ENCODE measurements around the gene PCED1B.

Gene PCED1B

DNA sequence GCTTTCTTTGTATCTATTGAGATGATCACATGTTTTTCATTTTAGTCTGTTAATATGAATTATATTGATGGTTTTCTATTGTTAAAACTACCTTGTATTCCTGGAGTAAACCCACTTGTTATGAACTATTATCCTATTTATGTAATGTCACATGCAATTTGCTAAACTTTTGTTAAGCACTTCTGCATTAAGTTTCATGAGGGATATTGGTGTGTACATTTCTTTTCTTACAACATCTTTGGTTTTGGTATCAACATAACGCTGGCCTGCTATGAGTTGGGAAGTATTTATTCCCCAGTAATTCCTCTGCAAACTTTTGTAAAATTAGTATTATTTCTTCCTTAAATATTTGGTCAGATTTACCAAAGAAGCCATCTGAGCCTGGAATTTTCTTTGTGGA, 46.8 kb downstream of the PCED1B start:
- Histone ChIP-seq H2AK5ac (ENCODE audit: low read length) (no peak overlapping the region), H3K4me1 (ENCODE audit: control insufficient read depth, low read depth, low read length) (no peaks in the 10 kb centered on the region), H3K4ac (ENCODE audit: low read depth, low read length) (no peak overlapping the region), H3K56ac (ENCODE audit: low read length) (no peak overlapping the region), H4K8ac (ENCODE audit: low read depth, low read length) (no peak overlapping the region), H3K9ac (ENCODE audit: low read length) (no peak overlapping the region), H2BK15ac (replicated peaks; ENCODE audit: low read depth) (no peak overlapping the region), H2BK120ac (ENCODE audit: low read depth, low read length) (no peak overlapping the region), H3K23ac (ENCODE audit: low read length) (no peak overlapping the region), H3K79me1 (ENCODE audit: low read length) (no peaks in the 10 kb centered on the region), H3K36me3 (ENCODE audit: control insufficient read depth, insufficient read depth, low read length) (no peaks in the 10 kb centered on the region), H3K27ac (ENCODE audit: low read depth, low read length) (no peak overlapping the region), H4K5ac (ENCODE audit: low read length) (no peak overlapping the region), H3K27me3 (ENCODE audit: insufficient read depth, low read length, poor library complexity) (peaks cover 1% of the 10 kb centered on the region), H2BK5ac (ENCODE audit: low read length) (no peak overlapping the region), H3K79me2 (ENCODE audit: control insufficient read depth, insufficient read depth, low read length) (no peaks in the 10 kb centered on the region), H3K4me3 (ENCODE audit: low read length) (no peak overlapping the region), H3K18ac (ENCODE audit: low read length) (no peak overlapping the region), H3K4me2 (ENCODE audit: low read length) (no peak overlapping the region)
- no peak for DNase-seq
- no CpG with 5 or more reads among the region's 1 CpG for WGBS (ENCODE audit: extremely low coverage, insufficient coverage, low lambda C conversion rate)

DNA sequence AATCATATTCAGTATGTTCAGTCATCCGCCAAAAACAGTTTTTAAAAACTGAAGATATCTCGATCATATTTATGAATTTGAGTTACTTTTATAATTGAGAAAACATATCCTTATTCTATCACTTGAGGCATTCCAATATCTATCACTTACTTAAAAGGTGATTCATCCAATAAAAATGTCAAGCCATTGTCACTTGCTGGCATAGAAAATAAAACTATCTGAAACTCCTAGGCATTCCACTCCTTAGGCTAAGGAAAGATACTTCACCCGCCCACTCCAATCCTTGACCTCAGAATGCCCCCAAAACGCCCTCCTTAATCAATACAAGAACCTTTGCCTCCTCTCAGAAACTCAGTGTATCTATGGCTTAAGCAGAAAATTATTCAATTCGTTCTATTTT, 51.6 kb downstream of the PCED1B start:
- no CpG with 5 or more reads among the region's 5 CpGs for WGBS (ENCODE audit: extremely low coverage, insufficient coverage, low lambda C conversion rate)
- Histone ChIP-seq H3K18ac (ENCODE audit: low read length) (no peak overlapping the region), H2BK15ac (replicated peaks; ENCODE audit: low read depth) (no peak overlapping the region), H3K4me3 (ENCODE audit: low read length) (no peak overlapping the region), H3K36me3 (ENCODE audit: control insufficient read depth, insufficient read depth, low read length) (no peaks in the 10 kb centered on the region), H2AK5ac (ENCODE audit: low read length) (no peak overlapping the region), H3K23ac (ENCODE audit: low read length) (no peak overlapping the region), H3K4me2 (ENCODE audit: low read length) (no peak overlapping the region), H3K56ac (ENCODE audit: low read length) (no peak overlapping the region), H3K9ac (ENCODE audit: low read length) (no peak overlapping the region), H4K5ac (ENCODE audit: low read length) (no peak overlapping the region), H3K79me1 (ENCODE audit: low read length) (no peaks in the 10 kb centered on the region), H4K8ac (ENCODE audit: low read depth, low read length) (no peak overlapping the region), H2BK120ac (ENCODE audit: low read depth, low read length) (no peak overlapping the region), H3K27me3 (ENCODE audit: insufficient read depth, low read length, poor library complexity) (peaks cover 1% of the 10 kb centered on the region), H3K79me2 (ENCODE audit: control insufficient read depth, insufficient read depth, low read length) (no peaks in the 10 kb centered on the region), H3K4ac (ENCODE audit: low read depth, low read length) (no peak overlapping the region), H3K27ac (ENCODE audit: low read depth, low read length) (no peak overlapping the region), H3K4me1 (ENCODE audit: control insufficient read depth, low read depth, low read length) (no peaks in the 10 kb centered on the region), H2BK5ac (ENCODE audit: low read length) (no peak overlapping the region)
- no peak for DNase-seq

DNA sequence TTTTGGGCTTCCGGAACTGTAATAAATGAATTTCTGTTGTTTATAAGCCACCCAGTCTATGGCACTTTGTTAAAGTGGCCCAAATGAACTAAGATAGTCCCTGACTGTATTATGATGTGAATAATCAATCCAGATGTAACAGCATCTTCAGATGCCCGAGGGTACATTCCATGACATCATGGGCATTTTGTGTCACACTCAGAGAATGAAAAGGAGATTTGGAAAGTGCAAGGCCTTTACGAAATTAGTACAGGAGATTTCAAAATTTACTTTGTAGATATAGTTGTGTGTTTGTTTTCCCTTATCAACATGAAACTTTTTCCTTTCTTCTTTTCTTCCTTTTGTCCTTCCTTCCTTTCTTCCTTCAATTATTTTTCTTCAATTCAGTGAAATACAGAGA, 54.6 kb downstream of the PCED1B start:
- Histone ChIP-seq H3K23ac (ENCODE audit: low read length) (no peak overlapping the region), H3K4me3 (ENCODE audit: low read length) (no peak overlapping the region), H2BK120ac (ENCODE audit: low read depth, low read length) (no peak overlapping the region), H3K9ac (ENCODE audit: low read length) (no peak overlapping the region), H3K36me3 (ENCODE audit: control insufficient read depth, insufficient read depth, low read length) (no peaks in the 10 kb centered on the region), H2BK15ac (replicated peaks; ENCODE audit: low read depth) (no peak overlapping the region), H4K5ac (ENCODE audit: low read length) (no peak overlapping the region), H2AK5ac (ENCODE audit: low read length) (no peak overlapping the region), H3K4me1 (ENCODE audit: control insufficient read depth, low read depth, low read length) (no peaks in the 10 kb centered on the region), H3K4ac (ENCODE audit: low read depth, low read length) (no peak overlapping the region), H2BK5ac (ENCODE audit: low read length) (no peak overlapping the region), H3K4me2 (ENCODE audit: low read length) (no peak overlapping the region), H3K79me2 (ENCODE audit: control insufficient read depth, insufficient read depth, low read length) (no peaks in the 10 kb centered on the region), H3K56ac (ENCODE audit: low read length) (no peak overlapping the region), H3K18ac (ENCODE audit: low read length) (no peak overlapping the region), H3K27ac (ENCODE audit: low read depth, low read length) (no peak overlapping the region), H4K8ac (ENCODE audit: low read depth, low read length) (no peak overlapping the region), H3K79me1 (ENCODE audit: low read length) (no peaks in the 10 kb centered on the region), H3K27me3 (ENCODE audit: insufficient read depth, low read length, poor library complexity) (no peaks in the 10 kb centered on the region)
- no CpG with 5 or more reads among the region's 3 CpGs for WGBS (ENCODE audit: extremely low coverage, insufficient coverage, low lambda C conversion rate)
- DNase-seq: no peak

DNA sequence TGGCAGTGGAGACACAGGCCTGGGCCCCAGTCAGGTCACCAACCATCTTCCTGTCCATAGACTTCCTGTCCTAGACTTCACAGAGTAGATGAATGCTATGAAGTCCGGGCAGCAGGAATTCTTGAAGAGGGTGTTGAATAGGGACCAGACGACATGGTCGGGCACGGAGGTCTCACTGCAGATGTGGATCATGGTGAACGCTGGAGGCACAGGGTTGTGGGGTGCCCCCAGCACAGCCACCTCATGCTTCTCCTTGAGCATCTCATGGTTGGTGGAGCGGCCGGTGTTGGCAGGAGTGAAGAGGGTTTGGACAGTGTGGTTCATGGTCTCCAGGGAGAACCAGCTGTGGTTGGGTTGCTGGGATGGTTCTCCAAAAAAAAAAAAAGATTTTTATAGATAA, 56.2 kb downstream of the PCED1B start:
- H3K4me3 ChIP-seq (ENCODE audit: low read length): no peak overlapping the region
- H3K27me3 ChIP-seq (ENCODE audit: insufficient read depth, low read length, poor library complexity): no peaks in the 10 kb centered on the region
- WGBS (ENCODE audit: extremely low coverage, insufficient coverage, low lambda C conversion rate): no CpG with 5 or more reads among the region's 7 CpGs
- H3K9ac ChIP-seq (ENCODE audit: low read length): no peak overlapping the region
- no peak overlapping the region for H2BK15ac ChIP-seq (replicated peaks; ENCODE audit: low read depth)
- H3K18ac ChIP-seq (ENCODE audit: low read length): no peak overlapping the region
- no peak overlapping the region for H2BK120ac ChIP-seq (ENCODE audit: low read depth, low read length)
- H3K79me2 ChIP-seq (ENCODE audit: control insufficient read depth, insufficient read depth, low read length): no peaks in the 10 kb centered on the region
- H3K4me1 ChIP-seq (ENCODE audit: control insufficient read depth, low read depth, low read length): no peaks in the 10 kb centered on the region
- no peaks in the 10 kb centered on the region for H3K36me3 ChIP-seq (ENCODE audit: control insufficient read depth, insufficient read depth, low read length)
- H3K23ac ChIP-seq (ENCODE audit: low read length): no peak overlapping the region
- H3K79me1 ChIP-seq (ENCODE audit: low read length): no peaks in the 10 kb centered on the region
- no peak overlapping the region for H3K4ac ChIP-seq (ENCODE audit: low read depth, low read length)
- H4K5ac ChIP-seq (ENCODE audit: low read length): no peak overlapping the region
- H4K8ac ChIP-seq (ENCODE audit: low read depth, low read length): no peak overlapping the region
- no peak overlapping the region for H3K4me2 ChIP-seq (ENCODE audit: low read length)
- DNase-seq: no peak
- no peak overlapping the region for H3K56ac ChIP-seq (ENCODE audit: low read length)
- no peak overlapping the region for H2BK5ac ChIP-seq (ENCODE audit: low read length)
- H3K27ac ChIP-seq (ENCODE audit: low read depth, low read length): no peak overlapping the region
- H2AK5ac ChIP-seq (ENCODE audit: low read length): no peak overlapping the region

DNA sequence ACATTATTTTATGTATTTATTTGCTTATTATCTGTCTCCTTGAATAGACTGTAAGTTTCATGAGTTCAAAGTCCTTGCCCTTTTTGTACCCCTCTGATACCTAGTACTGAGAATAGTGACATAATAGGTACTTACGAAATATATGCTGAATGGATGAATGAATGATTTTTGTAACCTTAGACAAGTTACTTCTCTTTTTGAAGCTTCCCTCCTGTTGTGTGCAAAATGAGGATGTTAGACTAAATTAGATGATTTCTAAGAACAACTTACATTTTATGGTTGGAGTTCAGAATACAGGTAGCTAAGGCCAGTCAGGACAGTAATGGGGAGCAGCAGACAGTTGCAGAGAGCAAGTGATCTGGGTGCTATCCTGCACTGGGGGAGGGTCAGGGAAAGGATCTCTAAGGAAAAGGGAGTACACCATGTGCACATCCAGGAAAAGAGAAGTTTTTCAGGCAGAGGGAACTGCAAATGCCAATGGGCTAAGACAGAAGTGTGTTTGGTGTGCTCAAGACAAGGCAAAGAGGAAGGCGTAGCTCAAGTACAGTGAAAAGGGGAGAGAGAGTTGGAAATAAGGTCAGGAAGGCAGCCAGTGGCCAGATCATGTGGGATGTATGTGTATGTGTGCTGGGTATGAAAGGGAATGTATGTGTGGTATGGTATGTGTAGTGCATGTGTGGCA, 59.7 kb downstream of the PCED1B start:
- H3K4me2 ChIP-seq (ENCODE audit: low read length): no peak overlapping the region
- H3K18ac ChIP-seq (ENCODE audit: low read length): no peak overlapping the region
- H2BK120ac ChIP-seq (ENCODE audit: low read depth, low read length): no peak overlapping the region
- H4K5ac ChIP-seq (ENCODE audit: low read length): no peak overlapping the region
- H3K4me1 ChIP-seq (ENCODE audit: control insufficient read depth, low read depth, low read length): no peaks in the 10 kb centered on the region
- H2AK5ac ChIP-seq (ENCODE audit: low read length): no peak overlapping the region
- H3K36me3 ChIP-seq (ENCODE audit: control insufficient read depth, insufficient read depth, low read length): no peaks in the 10 kb centered on the region
- WGBS (ENCODE audit: extremely low coverage, insufficient coverage, low lambda C conversion rate): no CpG with 5 or more reads among the region's 2 CpGs
- no peak overlapping the region for H4K8ac ChIP-seq (ENCODE audit: low read depth, low read length)
- H2BK5ac ChIP-seq (ENCODE audit: low read length): no peak overlapping the region
- no peak for DNase-seq
- no peak overlapping the region for H3K23ac ChIP-seq (ENCODE audit: low read length)
- H3K56ac ChIP-seq (ENCODE audit: low read length): no peak overlapping the region
- H3K79me1 ChIP-seq (ENCODE audit: low read length): no peaks in the 10 kb centered on the region
- H3K4me3 ChIP-seq (ENCODE audit: low read length): no peak overlapping the region
- no peak overlapping the region for H3K27ac ChIP-seq (ENCODE audit: low read depth, low read length)
- H3K27me3 ChIP-seq (ENCODE audit: insufficient read depth, low read length, poor library complexity): no peaks in the 10 kb centered on the region
- no peak overlapping the region for H3K4ac ChIP-seq (ENCODE audit: low read depth, low read length)
- H3K9ac ChIP-seq (ENCODE audit: low read length): no peak overlapping the region
- H2BK15ac ChIP-seq (replicated peaks; ENCODE audit: low read depth): no peak overlapping the region
- no peaks in the 10 kb centered on the region for H3K79me2 ChIP-seq (ENCODE audit: control insufficient read depth, insufficient read depth, low read length)

DNA sequence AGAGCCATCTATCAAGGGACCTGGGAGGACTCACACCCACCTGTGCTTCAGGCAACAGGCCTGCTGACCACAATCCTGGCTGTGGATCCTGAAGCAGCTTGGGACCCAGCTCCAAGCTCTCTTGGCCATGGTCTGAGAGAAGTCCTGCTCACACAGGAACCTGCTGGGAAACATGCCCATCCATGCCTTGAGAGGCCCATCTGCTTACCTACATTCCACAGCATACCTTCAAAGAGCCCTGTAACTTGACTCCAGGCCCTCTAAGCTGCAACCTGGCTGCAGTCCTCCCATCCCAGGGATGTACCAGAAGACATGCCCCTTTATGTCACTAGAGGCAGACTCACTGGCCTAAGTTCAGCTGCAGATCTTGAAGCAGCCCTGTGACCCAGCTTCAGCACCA, 62.0 kb downstream of the PCED1B start:
- H2BK15ac ChIP-seq (replicated peaks; ENCODE audit: low read depth): no peak overlapping the region
- no peak overlapping the region for H3K4ac ChIP-seq (ENCODE audit: low read depth, low read length)
- no peaks in the 10 kb centered on the region for H3K4me1 ChIP-seq (ENCODE audit: control insufficient read depth, low read depth, low read length)
- H3K27me3 ChIP-seq (ENCODE audit: insufficient read depth, low read length, poor library complexity): no peaks in the 10 kb centered on the region
- H3K36me3 ChIP-seq (ENCODE audit: control insufficient read depth, insufficient read depth, low read length): no peaks in the 10 kb centered on the region
- H2BK5ac ChIP-seq (ENCODE audit: low read length): no peak overlapping the region
- H3K23ac ChIP-seq (ENCODE audit: low read length): no peak overlapping the region
- H2AK5ac ChIP-seq (ENCODE audit: low read length): no peak overlapping the region
- H3K56ac ChIP-seq (ENCODE audit: low read length): no peak overlapping the region
- no peak overlapping the region for H3K4me3 ChIP-seq (ENCODE audit: low read length)
- no peak overlapping the region for H3K18ac ChIP-seq (ENCODE audit: low read length)
- H4K8ac ChIP-seq (ENCODE audit: low read depth, low read length): no peak overlapping the region
- H4K5ac ChIP-seq (ENCODE audit: low read length): no peak overlapping the region
- no peak overlapping the region for H2BK120ac ChIP-seq (ENCODE audit: low read depth, low read length)
- no peaks in the 10 kb centered on the region for H3K79me2 ChIP-seq (ENCODE audit: control insufficient read depth, insufficient read depth, low read length)
- H3K79me1 ChIP-seq (ENCODE audit: low read length): no peaks in the 10 kb centered on the region
- no peak overlapping the region for H3K4me2 ChIP-seq (ENCODE audit: low read length)
- no peak overlapping the region for H3K27ac ChIP-seq (ENCODE audit: low read depth, low read length)
- peak; percentile 63 for DNase-seq
- no peak overlapping the region for H3K9ac ChIP-seq (ENCODE audit: low read length)

Measured in mesendoderm (in vitro differentiated cells).